Colonic mucosa (tissue), 4 donors: Measurements from ENCODE around the gene EP400. TPM values are rescaled to one million over a fixed set of nuclear protein-coding genes. Genes with fewer than 3 reads are reported as not detected.
"Not testable (repeated sequence)": the region's sequence is repeated elsewhere in the genome, so short reads cannot be mapped to it uniquely, and the experiment has no call there.

Source experiments
- DNase-seq: peaks from one replicate; pipeline ENCODE4 v3.0.0-alpha.2; 2020
- H3K27ac ChIP-seq: fragments of 200-600 bp; one replicate; pipeline ENCODE4 v1.8.0; 2021
- H3K27me3 ChIP-seq: fragments of 200-600 bp; one replicate; pipeline ENCODE4 v1.8.0; 2021
- H3K36me3 ChIP-seq: fragments of 200-600 bp; one replicate; pipeline ENCODE4 v1.8.0; 2021
- H3K4me1 ChIP-seq: fragments of 200-600 bp; one replicate; pipeline ENCODE4 v1.8.0; 2021; ENCODE audit warnings: mild to moderate bottlenecking
- H3K4me3 ChIP-seq: fragments of 200-600 bp; one replicate; pipeline ENCODE4 v1.8.0; 2021
- H3K9ac ChIP-seq, 2 donors: one replicate each; pipeline ENCODE4 v1.7.0; 2013; ENCODE audit warnings: control low read depth in 2 of 2, low read depth in 2 of 2, low read length in 2 of 2
- H3K9me3 ChIP-seq: fragments of 200-600 bp; one replicate; pipeline ENCODE4 v1.8.0; 2021
- intact Hi-C: fragments of 100-400 bp; cut with DNase I; formaldehyde crosslinking; loops from one replicate; pipeline ENCODE4 v1.14.1; 2022
- total RNA-seq, 2 donors: library from RNA; stranded (reverse); fragmentation: NEBNext Ultra II Directional in 1 of 2; extraction: Animal tissue kit (Norgen Biotek cat#: 25700) in 1 of 2; gene quantifications; one replicate each; pipeline ENCODE4 v1.2.1, GENCODE V29; 2021
- TF ChIP-seq, protein P1 (sequence below): fragments of 200-600 bp; IDR thresholded peaks from one replicate; pipeline ENCODE4 v1.8.0; 2022; ENCODE audit warnings: antibody characterized with exemption, mild to moderate bottlenecking
- donor health status: healthy.
- donor health status: DM: no; HTN: no; CAD: no.
- donor health status: DM: no; HTN: no; CAD: no.

Gene EP400
- total RNA-seq, 2 donors from 2014 or later = 23.3 to 39.0 TPM

DNA sequence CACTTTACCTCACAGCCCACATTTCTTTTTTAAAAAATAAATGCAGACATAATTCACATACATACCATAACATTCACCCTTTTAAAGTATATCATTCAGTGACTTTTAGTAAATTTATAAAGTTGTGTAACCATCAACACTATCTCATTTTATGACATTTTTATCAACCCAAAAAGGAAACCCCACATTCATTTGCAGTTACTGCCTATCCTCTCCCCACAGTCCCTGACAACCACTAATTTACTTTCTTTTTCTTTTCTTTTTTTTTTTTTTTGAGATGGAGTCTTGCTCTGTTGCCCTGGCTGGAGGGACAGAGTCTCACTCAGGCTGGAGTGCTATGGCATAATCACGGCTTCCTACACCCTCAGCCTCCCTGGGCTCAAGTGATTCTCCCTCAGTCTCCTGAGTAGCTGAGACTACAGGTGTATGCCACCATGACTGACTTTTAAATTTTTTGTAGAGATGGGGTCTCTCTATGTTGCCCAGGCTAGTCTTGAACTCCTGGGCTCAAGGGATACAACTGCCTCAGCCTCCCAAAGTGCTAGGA is 1.5 kb upstream of the EP400 start:
- Histone ChIP-seq H3K27ac (no peak overlapping the region), H3K9me3 (no peaks in the 10 kb centered on the region), H3K36me3 (no peaks in the 10 kb centered on the region), H3K27me3 (no peaks in the 10 kb centered on the region), H3K9ac (no peak overlapping the region), H3K4me3 (no peak overlapping the region), H3K4me1 (no peaks in the 10 kb centered on the region)
- no peak for DNase-seq
- TF ChIP-seq, protein P1, sequence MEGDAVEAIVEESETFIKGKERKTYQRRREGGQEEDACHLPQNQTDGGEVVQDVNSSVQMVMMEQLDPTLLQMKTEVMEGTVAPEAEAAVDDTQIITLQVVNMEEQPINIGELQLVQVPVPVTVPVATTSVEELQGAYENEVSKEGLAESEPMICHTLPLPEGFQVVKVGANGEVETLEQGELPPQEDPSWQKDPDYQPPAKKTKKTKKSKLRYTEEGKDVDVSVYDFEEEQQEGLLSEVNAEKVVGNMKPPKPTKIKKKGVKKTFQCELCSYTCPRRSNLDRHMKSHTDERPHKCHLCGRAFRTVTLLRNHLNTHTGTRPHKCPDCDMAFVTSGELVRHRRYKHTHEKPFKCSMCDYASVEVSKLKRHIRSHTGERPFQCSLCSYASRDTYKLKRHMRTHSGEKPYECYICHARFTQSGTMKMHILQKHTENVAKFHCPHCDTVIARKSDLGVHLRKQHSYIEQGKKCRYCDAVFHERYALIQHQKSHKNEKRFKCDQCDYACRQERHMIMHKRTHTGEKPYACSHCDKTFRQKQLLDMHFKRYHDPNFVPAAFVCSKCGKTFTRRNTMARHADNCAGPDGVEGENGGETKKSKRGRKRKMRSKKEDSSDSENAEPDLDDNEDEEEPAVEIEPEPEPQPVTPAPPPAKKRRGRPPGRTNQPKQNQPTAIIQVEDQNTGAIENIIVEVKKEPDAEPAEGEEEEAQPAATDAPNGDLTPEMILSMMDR = no peak
- intact Hi-C loops = loop anchor here (10.0 kb wide), 2 partner anchors 53 to 93 kb away; partner anchors contain the start of gene ULK1

DNA sequence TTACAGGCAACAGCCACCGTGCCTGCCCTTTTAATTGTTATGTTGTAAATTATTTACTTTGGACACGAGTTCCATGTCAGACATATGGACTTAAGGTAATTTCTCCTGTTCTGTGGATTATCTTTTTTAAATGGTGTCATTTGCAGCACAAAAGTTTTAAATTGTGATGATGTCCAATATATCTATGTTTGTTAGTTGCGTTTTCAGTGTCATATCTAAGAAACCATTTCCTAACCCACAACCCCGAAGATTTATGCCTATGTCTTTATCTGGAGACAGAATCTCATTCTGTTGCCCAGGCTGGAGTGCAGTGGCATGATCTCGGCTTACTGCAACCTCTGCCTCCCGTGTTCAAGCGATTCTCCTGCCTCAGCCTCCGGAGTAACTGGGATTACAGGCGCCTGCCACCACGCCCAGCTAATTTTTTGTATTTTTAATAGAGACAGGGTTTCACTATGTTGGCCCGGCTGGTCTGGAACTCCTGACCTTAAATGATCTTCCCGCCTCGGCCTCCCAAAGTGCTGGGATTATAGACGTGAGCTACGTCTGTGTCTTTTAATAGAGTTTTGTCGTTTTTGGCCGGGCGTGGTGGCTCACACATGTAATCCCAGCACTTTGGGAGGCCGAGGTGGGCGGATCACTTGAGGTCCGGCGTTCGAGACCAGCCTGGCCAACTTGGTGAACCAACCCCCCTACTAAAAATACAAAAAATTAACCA is 870 bp upstream of the EP400 start:
- H3K27ac ChIP-seq = peak overlapping the region; percentile 29
- H3K9me3 ChIP-seq, H3K4me1 ChIP-seq, H3K27me3 ChIP-seq, DNase-seq, H3K36me3 ChIP-seq: not testable (repeated sequence)
- intact Hi-C loops = loop anchor here (10.0 kb wide), 2 partner anchors 54 to 94 kb away; partner anchors contain the start of gene ULK1
- H3K9ac ChIP-seq = peak overlapping the region; percentile 12 to 33
- H3K4me3 ChIP-seq = peak overlapping the region; percentile 100

DNA sequence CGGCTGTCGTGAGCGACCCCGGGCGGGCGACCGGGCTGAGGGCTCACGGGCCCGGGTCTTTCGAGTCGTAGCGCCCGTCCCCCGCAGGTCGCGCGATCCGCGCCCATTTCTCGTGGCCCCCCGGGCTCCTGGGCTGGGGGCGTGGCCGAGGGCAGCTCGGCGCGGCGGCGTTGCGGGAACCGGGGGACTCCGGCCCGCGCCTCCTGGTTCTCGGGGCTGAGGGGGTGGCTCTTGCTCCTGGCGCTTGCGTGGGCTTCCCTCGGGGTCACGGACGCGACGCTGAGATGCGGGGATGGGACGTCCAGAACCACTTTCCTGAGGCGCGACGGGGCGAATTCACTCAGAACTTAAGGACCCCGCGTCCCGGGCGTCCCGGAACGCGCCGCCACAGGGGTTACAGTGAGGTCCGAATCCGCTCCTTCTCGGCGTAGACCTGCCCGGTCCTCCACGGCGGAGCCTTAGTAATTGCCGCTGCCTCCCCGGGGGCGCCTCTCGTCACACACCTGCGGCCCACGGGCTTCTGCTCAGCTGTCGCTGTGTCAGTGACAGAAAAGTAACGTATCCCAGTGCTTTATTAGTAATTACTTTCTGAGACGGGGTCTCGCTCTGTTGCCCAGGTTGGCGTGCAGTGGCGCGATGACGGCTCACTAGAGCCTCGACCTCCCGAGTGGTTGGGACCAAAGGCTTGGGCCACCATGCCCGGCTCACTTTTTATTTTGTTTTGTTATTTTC is 606 bp downstream of the EP400 start:
- Histone ChIP-seq H3K27me3 (no peaks in the 10 kb centered on the region), H3K4me3 (peak overlapping the region; percentile 100), H3K36me3 (no peaks in the 10 kb centered on the region), H3K9me3 (no peaks in the 10 kb centered on the region), H3K27ac (peak overlapping the region; percentile 68), H3K9ac (peak overlapping the region; percentile 75 to 98), H3K4me1 (no peaks in the 10 kb centered on the region)
- peak; percentile 37 for DNase-seq
- intact Hi-C loops = no loop called here
- TF ChIP-seq, protein P1 = no peak

DNA sequence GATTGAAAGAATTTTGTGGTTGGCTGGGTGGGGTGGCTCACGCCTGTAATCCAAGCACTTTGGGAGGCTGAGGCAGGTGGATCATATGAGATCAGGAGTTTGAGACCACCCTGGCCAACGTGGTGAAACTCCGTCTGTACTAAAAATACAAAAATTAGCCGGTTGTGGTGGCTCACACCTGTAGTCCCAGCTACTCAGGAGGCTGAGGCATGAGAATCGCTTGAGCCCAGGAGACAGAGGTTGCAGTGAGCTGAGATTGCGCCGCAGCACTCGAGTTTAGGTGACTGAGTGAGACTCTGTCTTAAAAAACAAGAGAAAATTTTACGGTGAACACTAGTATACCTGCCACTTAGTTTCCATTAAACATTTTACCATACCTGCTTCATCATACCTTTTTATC is 4.1 kb downstream of the EP400 start:
- H3K27ac ChIP-seq, H3K9me3 ChIP-seq, H3K36me3 ChIP-seq, H3K9ac ChIP-seq, intact Hi-C loops, H3K4me1 ChIP-seq, H3K4me3 ChIP-seq, H3K27me3 ChIP-seq, DNase-seq: not testable (repeated sequence)

DNA sequence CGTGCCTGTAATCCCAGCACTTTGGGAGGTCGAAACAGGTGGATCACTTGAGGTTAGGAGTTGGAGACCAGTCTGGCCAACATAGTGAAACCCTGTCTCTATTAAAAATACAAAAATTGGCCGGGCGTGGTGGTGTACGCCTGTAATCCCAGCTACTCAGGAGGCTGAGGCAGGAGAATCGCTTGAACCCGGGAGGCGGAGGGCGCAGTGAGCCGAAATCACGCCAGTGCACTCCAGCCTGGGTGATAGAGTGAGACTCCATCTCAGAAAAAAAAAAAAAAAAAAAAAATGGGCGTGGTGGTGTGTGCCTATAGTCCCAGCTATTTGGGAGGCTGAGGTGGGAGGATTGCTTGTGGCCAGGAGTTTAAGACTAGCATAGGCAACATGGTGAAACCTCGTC is 4.7 kb downstream of the EP400 start:
- H3K4me3 ChIP-seq, DNase-seq, H3K9me3 ChIP-seq, intact Hi-C loops, H3K9ac ChIP-seq, H3K27ac ChIP-seq, H3K27me3 ChIP-seq, H3K4me1 ChIP-seq, H3K36me3 ChIP-seq: not testable (repeated sequence)

DNA sequence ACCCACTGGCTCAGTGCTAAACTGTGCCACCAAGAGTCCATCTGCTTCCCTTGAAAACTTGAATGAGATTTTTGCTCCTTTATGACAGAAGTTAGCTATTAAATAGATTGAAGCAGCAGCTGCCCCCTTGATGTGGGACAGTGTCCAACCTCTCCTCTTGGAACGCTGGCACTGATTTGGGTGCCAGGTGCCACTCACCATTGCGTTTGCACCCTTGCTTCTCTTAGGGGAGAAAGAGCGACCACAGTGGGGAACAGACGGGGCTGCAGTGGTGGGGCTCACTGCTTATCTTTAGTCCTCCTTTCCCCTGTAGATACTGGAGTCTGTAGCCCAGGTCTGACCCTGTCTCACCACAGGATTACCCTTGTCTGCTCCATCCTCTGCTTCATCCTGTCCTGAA is 9.4 kb downstream of the EP400 start:
- Histone ChIP-seq H3K27ac (no peak overlapping the region), H3K27me3 (no peaks in the 10 kb centered on the region), H3K4me3 (no peak overlapping the region), H3K9ac (no peak overlapping the region), H3K36me3 (no peaks in the 10 kb centered on the region), H3K9me3 (no peaks in the 10 kb centered on the region), H3K4me1 (no peaks in the 10 kb centered on the region)
- intact Hi-C loops = no loop called here
- DNase-seq = no peak
- TF ChIP-seq, protein P1 = no peak
